Hepatocyte (in vitro differentiated cells): ENCODE results near the gene PLSCR3. TPM values are rescaled to one million over a fixed set of nuclear protein-coding genes. Genes with fewer than 3 reads are reported as not detected.

ENCODE experiments used
- DNase-seq: peaks from one replicate; pipeline ENCODE4 v3.0.0-alpha.2; 2016; ENCODE audit warnings: low spot score
- H2AFZ ChIP-seq: fragments of 200-600 bp; sonication (generic); 2 replicates; pipeline ENCODE4 v1.6.0; 2016; ENCODE audit warnings: antibody characterized with exemption, mild to moderate bottlenecking
- H3K27ac ChIP-seq: fragments of 200-600 bp; sonication (generic); 2 replicates; pipeline ENCODE4 v1.5.1; 2016; ENCODE audit warnings: mild to moderate bottlenecking
- H3K27me3 ChIP-seq: fragments of 200-600 bp; sonication (generic); 2 replicates; pipeline ENCODE4 v1.6.1; 2016
- H3K36me3 ChIP-seq: fragments of 200-600 bp; sonication (generic); replicated peaks from 2 replicates; pipeline ENCODE4 v1.5.1; 2016; ENCODE audit warnings: low read depth; ENCODE audit not compliant: insufficient read depth
- H3K4me1 ChIP-seq: fragments of 200-600 bp; sonication (generic); 2 replicates; pipeline ENCODE4 v1.5.1; 2016; ENCODE audit warnings: mild to moderate bottlenecking, moderate library complexity; ENCODE audit not compliant: insufficient read depth
- H3K4me2 ChIP-seq: fragments of 200-600 bp; sonication (generic); 2 replicates; pipeline ENCODE4 v1.6.0; 2016
- H3K4me3 ChIP-seq: fragments of 200-600 bp; sonication (generic); 2 replicates; pipeline ENCODE4 v1.5.1; 2016; ENCODE audit warnings: mild to moderate bottlenecking
- H3K79me2 ChIP-seq: fragments of 200-600 bp; sonication (generic); 2 replicates; pipeline ENCODE4 v1.6.0; 2017; ENCODE audit warnings: mild to moderate bottlenecking
- H3K9me2 ChIP-seq: fragments of 200-600 bp; sonication (generic); replicated peaks from 2 replicates; pipeline ENCODE4 v1.6.0; 2017; ENCODE audit warnings: mild to moderate bottlenecking; ENCODE audit not compliant: insufficient read depth
- H3K9me3 ChIP-seq: fragments of 200-600 bp; sonication (generic); 2 replicates; pipeline ENCODE4 v1.5.1; 2016; ENCODE audit warnings: low read depth, mild to moderate bottlenecking
- H4K20me1 ChIP-seq: fragments of 200-600 bp; sonication (generic); 2 replicates; pipeline ENCODE4 v1.6.0; 2016; ENCODE audit warnings: mild to moderate bottlenecking; ENCODE audit not compliant: insufficient read depth, poor library complexity, severe bottlenecking
- CTCF ChIP-seq: fragments of 200-600 bp; sonication (generic); IDR thresholded peaks from 2 replicates; pipeline ENCODE4 v1.5.1; 2016; ENCODE audit warnings: antibody characterized with exemption, mild to moderate bottlenecking; ENCODE audit not compliant: poor library complexity
- EZH2 ChIP-seq: fragments of 200-600 bp; sonication (generic); IDR thresholded peaks from 2 replicates; pipeline ENCODE4 v1.6.1; 2016; ENCODE audit warnings: antibody characterized with exemption, mild to moderate bottlenecking, borderline replicate concordance
- EZH2phosphoT487 ChIP-seq: fragments of 200-600 bp; sonication (generic); IDR thresholded peaks from one replicate; pipeline ENCODE4 v1.6.1; 2018; ENCODE audit warnings: antibody characterized with exemption, mild to moderate bottlenecking, low read depth, moderate library complexity; ENCODE audit not compliant: unreplicated experiment, severe bottlenecking
- WGBS: methylation state at CpG from one replicate; pipeline ENCODE4 v1.1.6; 2016; ENCODE audit warnings: low lambda C conversion rate; ENCODE audit errors: missing lambda C conversion rate; 5-methylcytosine and 5-hydroxymethylcytosine counted together
- polyA plus RNA-seq: library from polyadenylated mRNA; unstranded; fragments of >200 nt; fragmentation: Nextera tagmentation; extraction: Ambion mirVana; gene quantifications from 2 replicates; pipeline ENCODE4 v1.2.1, GENCODE V29; 2016
- total RNA-seq: library from RNA; depleted of rRNA; stranded (reverse); fragments of >200 nt; gene quantifications from 2 replicates; pipeline ENCODE4 v1.2.3, GENCODE V29; 2014

PLSCR3 gene
- total and polyA plus RNA-seq, 2 experiments from 2014 or later, result 17.6 to 59.6 TPM

GRCh38 chr17:7407485-7408251, 13.3 kb upstream of the PLSCR3 start, which contains the start of gene NLGN2:
Gene NLGN2, plus strand, starts transcription at chr17:7407845. Its CDS starts 411 bp downstream, at chr17:7408256.
- Histone ChIP-seq H4K20me1 (no peaks in the 10 kb centered on the region), H3K79me2 (peaks cover 9% of the 10 kb centered on the region), H3K9me2 (no peaks in the 10 kb centered on the region), H3K9me3 (no peaks in the 10 kb centered on the region), H2AFZ (no peak within 1 kb of the TSS), H3K36me3 (no peaks in the 10 kb centered on the region), H3K4me3 (no peak within 1 kb of the TSS), H3K4me1 (peaks cover 3% of the 10 kb centered on the region), H3K4me2 (peak within 1 kb of the TSS; percentile 97), H3K27ac (no peak within 1 kb of the TSS), H3K27me3 (no peaks in the 10 kb centered on the region)
- 83% methylated on average over 2 of the region's 12 CpGs for WGBS
- TF ChIP-seq EZH2 (no peak), EZH2phosphoT487 (no peak), CTCF (no peak)
- DNase-seq, result no peak

GRCh38 chr17:7407082-7407481, 12.8 kb upstream of the PLSCR3 start:
- Histone ChIP-seq H3K9me3 (no peaks in the 10 kb centered on the region), H3K27ac (no peak overlapping the region), H3K27me3 (no peaks in the 10 kb centered on the region), H3K4me2 (peak overlapping the region; percentile 97), H3K9me2 (no peaks in the 10 kb centered on the region), H3K79me2 (peaks cover 13% of the 10 kb centered on the region), H3K4me1 (peaks cover 9% of the 10 kb centered on the region), H2AFZ (no peak overlapping the region), H4K20me1 (no peaks in the 10 kb centered on the region), H3K36me3 (no peaks in the 10 kb centered on the region), H3K4me3 (no peak overlapping the region)
- TF ChIP-seq EZH2, result no peak
- no peak for TF ChIP-seq EZH2phosphoT487
- WGBS, result 80% methylated on average over 13 of the region's 13 CpGs
- no peak for DNase-seq

- 42% methylated on average over 10 of the region's 12 CpGs for WGBS
- Histone ChIP-seq H2AFZ (no peak overlapping the region), H3K27ac (peak overlapping the region; percentile 63), H3K9me3 (no peaks in the 10 kb centered on the region), H4K20me1 (no peaks in the 10 kb centered on the region), H3K27me3 (no peaks in the 10 kb centered on the region), H3K36me3 (no peaks in the 10 kb centered on the region), H3K79me2 (peaks cover 19% of the 10 kb centered on the region), H3K4me3 (peak overlapping the region; percentile 50), H3K4me2 (peak overlapping the region; percentile 97), H3K4me1 (peaks cover 9% of the 10 kb centered on the region), H3K9me2 (no peaks in the 10 kb centered on the region)
- no peak for DNase-seq
- TF ChIP-seq EZH2phosphoT487 (no peak), CTCF (no peak), EZH2 (no peak)
Measured at GRCh38 chr17:7406235-7406825, 12.0 kb upstream of the PLSCR3 start.
